ENCODE results near the gene DTX4. TPM values are rescaled to one million over a fixed set of nuclear protein-coding genes. Genes with fewer than 3 reads are reported as not detected.

The DTX4 gene
- total RNA-seq, 1 experiment from 2014 or later = 4.9 TPM

DNA sequence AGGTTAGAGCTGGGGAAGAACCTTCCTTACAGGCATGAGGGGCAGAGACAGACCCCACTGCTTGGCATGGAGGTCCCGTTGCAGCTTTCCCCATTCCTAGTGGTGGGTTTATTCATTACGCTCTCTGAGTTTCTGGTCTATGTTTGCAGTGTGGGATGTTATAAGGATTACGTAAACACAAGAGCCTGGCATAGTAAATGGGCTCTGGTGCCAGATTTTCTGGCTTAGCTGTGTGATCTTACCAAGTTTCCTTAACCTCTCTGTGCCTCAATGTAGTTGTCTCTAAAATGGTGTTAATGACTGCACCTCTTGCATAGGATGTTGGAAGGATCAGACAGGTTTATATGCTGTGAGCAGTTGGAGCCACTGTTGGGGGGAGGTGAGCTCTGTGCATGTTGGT lies 15.1 kb downstream of the DTX4 start:
- intact Hi-C loops (cut with micrococcal nuclease) = no loop called here
- Histone ChIP-seq H3K4me3 (ENCODE audit: low read length) (no peak overlapping the region), H2AFZ (ENCODE audit: low read length) (no peak overlapping the region), H4K20me1 (ENCODE audit: low read length) (no peaks in the 10 kb centered on the region), H3K9me2 (replicated peaks; ENCODE audit: low read length) (no peaks in the 10 kb centered on the region), H3K79me2 (ENCODE audit: low read length) (no peaks in the 10 kb centered on the region), H3K4me2 (ENCODE audit: low read length) (no peak overlapping the region), H3K27me3 (ENCODE audit: low read length) (no peaks in the 10 kb centered on the region), H3F3A (ENCODE audit: low read length, unreplicated experiment) (no peaks in the 10 kb centered on the region), H3K9me3 (ENCODE audit: low read length) (no peaks in the 10 kb centered on the region), H3K4me1 (ENCODE audit: insufficient read depth, low read length) (peaks cover 38% of the 10 kb centered on the region), H3K9ac (ENCODE audit: low read length) (no peak overlapping the region), H3K27ac (ENCODE audit: low read length) (no peak overlapping the region), H3K36me3 (ENCODE audit: low read depth, low read length) (no peaks in the 10 kb centered on the region)
- no TSS peak for BruUV-seq (replicated peaks)
- no peak for ATAC-seq
- ChIA-PET POLR2A (ENCODE audit: unreplicated experiment) (no interaction called here), CTCF (interaction anchor here (1.2 kb wide), 1 partner anchor 13 kb away, joined by 8 read pairs; no protein-coding TSS in a partner anchor)
- DNase-seq = no peak
- TF ChIP-seq, protein P1, sequence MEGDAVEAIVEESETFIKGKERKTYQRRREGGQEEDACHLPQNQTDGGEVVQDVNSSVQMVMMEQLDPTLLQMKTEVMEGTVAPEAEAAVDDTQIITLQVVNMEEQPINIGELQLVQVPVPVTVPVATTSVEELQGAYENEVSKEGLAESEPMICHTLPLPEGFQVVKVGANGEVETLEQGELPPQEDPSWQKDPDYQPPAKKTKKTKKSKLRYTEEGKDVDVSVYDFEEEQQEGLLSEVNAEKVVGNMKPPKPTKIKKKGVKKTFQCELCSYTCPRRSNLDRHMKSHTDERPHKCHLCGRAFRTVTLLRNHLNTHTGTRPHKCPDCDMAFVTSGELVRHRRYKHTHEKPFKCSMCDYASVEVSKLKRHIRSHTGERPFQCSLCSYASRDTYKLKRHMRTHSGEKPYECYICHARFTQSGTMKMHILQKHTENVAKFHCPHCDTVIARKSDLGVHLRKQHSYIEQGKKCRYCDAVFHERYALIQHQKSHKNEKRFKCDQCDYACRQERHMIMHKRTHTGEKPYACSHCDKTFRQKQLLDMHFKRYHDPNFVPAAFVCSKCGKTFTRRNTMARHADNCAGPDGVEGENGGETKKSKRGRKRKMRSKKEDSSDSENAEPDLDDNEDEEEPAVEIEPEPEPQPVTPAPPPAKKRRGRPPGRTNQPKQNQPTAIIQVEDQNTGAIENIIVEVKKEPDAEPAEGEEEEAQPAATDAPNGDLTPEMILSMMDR (conservative IDR thresholded peaks at IDR 0.05; ENCODE audit: low read depth, low read length) = no peak
- TF ChIP-seq EZH2 (IDR thresholded peaks at IDR 0.05; ENCODE audit: low read length, unreplicated experiment) = no peak
- TF ChIP-seq EZH2phosphoT487 (IDR thresholded peaks at IDR 0.05; ENCODE audit: borderline replicate concordance, low read length) = no peak

- H3K4me2 ChIP-seq (ENCODE audit: low read length) = no peak overlapping the region
- BruUV-seq (replicated peaks) = no TSS peak
- ChIA-PET CTCF (no interaction called here), POLR2A (ENCODE audit: unreplicated experiment) (no interaction called here)
- no peaks in the 10 kb centered on the region for H3K9me2 ChIP-seq (replicated peaks; ENCODE audit: low read length)
- ATAC-seq (no peak), DNase-seq (no peak)
- intact Hi-C loops (cut with micrococcal nuclease) = no loop called here
- no peak for TF ChIP-seq EZH2 (IDR thresholded peaks at IDR 0.05; ENCODE audit: low read length, unreplicated experiment)
- TF ChIP-seq EZH2phosphoT487 (IDR thresholded peaks at IDR 0.05; ENCODE audit: borderline replicate concordance, low read length) = no peak
- TF ChIP-seq, protein P1 (conservative IDR thresholded peaks at IDR 0.05; ENCODE audit: low read depth, low read length) = no peak
- no peak overlapping the region for H2AFZ ChIP-seq (ENCODE audit: low read length)
- H3K36me3 ChIP-seq (ENCODE audit: low read depth, low read length) = no peaks in the 10 kb centered on the region
- H3K9me3 ChIP-seq (ENCODE audit: low read length) = no peaks in the 10 kb centered on the region
- H3F3A ChIP-seq (ENCODE audit: low read length, unreplicated experiment) = no peaks in the 10 kb centered on the region
- no peaks in the 10 kb centered on the region for H3K79me2 ChIP-seq (ENCODE audit: low read length)
- H3K27me3 ChIP-seq (ENCODE audit: low read length) = no peaks in the 10 kb centered on the region
- H4K20me1 ChIP-seq (ENCODE audit: low read length) = no peaks in the 10 kb centered on the region
- H3K27ac ChIP-seq (ENCODE audit: low read length) = no peak overlapping the region
- H3K4me3 ChIP-seq (ENCODE audit: low read length) = no peak overlapping the region
- peaks cover 38% of the 10 kb centered on the region for H3K4me1 ChIP-seq (ENCODE audit: insufficient read depth, low read length)
- H3K9ac ChIP-seq (ENCODE audit: low read length) = no peak overlapping the region
Measured at GRCh38 chr11:59187587-59187986, 15.7 kb downstream of the DTX4 start.

GRCh38 chr11:59188954-59189353 lies 17.0 kb downstream of the DTX4 start:
- DNase-seq (no peak), ATAC-seq (no peak)
- Histone ChIP-seq H3K27me3 (ENCODE audit: low read length) (no peaks in the 10 kb centered on the region), H3F3A (ENCODE audit: low read length, unreplicated experiment) (no peaks in the 10 kb centered on the region), H3K4me1 (ENCODE audit: insufficient read depth, low read length) (peaks cover 38% of the 10 kb centered on the region), H3K4me2 (ENCODE audit: low read length) (peak overlapping the region; percentile 72; the same call in 1 of the 2 replicates), H2AFZ (ENCODE audit: low read length) (no peak overlapping the region), H3K9me3 (ENCODE audit: low read length) (no peaks in the 10 kb centered on the region), H3K27ac (ENCODE audit: low read length) (no peak overlapping the region), H3K4me3 (ENCODE audit: low read length) (no peak overlapping the region), H3K79me2 (ENCODE audit: low read length) (no peaks in the 10 kb centered on the region), H3K9ac (ENCODE audit: low read length) (no peak overlapping the region), H4K20me1 (ENCODE audit: low read length) (no peaks in the 10 kb centered on the region), H3K9me2 (replicated peaks; ENCODE audit: low read length) (no peaks in the 10 kb centered on the region), H3K36me3 (ENCODE audit: low read depth, low read length) (no peaks in the 10 kb centered on the region)
- TF ChIP-seq, protein P1 (conservative IDR thresholded peaks at IDR 0.05; ENCODE audit: low read depth, low read length) = no peak
- TF ChIP-seq EZH2phosphoT487 (IDR thresholded peaks at IDR 0.05; ENCODE audit: borderline replicate concordance, low read length) (no peak), EZH2 (IDR thresholded peaks at IDR 0.05; ENCODE audit: low read length, unreplicated experiment) (no peak)
- intact Hi-C loops (cut with micrococcal nuclease) = no loop called here
- ChIA-PET POLR2A (ENCODE audit: unreplicated experiment) (no interaction called here), CTCF (interaction anchor here (1.4 kb wide), 1 partner anchor 18 kb away, joined by 4 read pairs; no protein-coding TSS in a partner anchor)
- BruUV-seq (replicated peaks) = no TSS peak
